ENCODE results near the gene RAI14. TPM values are rescaled to one million over a fixed set of nuclear protein-coding genes. Genes with fewer than 3 reads are reported as not detected.

The RAI14 gene
- total and polyA plus RNA-seq, 11 donors = 1.7 to 34.3 (median 10.7) TPM

DNA sequence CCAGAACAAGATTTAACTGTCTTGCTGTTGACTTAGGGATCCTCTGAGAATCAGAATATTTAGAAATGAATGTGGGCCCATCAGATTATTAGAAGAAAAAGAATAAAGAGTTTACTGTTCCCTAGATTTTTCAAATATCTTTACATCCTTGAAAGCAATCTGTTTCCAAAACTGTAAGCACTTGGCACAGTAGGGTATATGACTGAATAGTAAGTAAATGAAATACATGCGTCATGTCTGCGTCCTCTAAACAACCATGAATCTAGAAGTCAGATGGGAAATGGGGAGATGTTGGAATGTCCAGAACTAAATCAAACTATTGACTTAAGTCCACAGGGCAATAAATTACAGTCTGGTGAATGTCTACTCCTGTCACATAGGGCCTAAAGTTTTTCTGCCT lies 209.0 kb downstream of the RAI14 start:
- H3K4me3 ChIP-seq = no peak overlapping the region
- TF ChIP-seq POLR2A (IDR thresholded peaks at IDR 0.05) = no peak
- TF ChIP-seq, protein P1, sequence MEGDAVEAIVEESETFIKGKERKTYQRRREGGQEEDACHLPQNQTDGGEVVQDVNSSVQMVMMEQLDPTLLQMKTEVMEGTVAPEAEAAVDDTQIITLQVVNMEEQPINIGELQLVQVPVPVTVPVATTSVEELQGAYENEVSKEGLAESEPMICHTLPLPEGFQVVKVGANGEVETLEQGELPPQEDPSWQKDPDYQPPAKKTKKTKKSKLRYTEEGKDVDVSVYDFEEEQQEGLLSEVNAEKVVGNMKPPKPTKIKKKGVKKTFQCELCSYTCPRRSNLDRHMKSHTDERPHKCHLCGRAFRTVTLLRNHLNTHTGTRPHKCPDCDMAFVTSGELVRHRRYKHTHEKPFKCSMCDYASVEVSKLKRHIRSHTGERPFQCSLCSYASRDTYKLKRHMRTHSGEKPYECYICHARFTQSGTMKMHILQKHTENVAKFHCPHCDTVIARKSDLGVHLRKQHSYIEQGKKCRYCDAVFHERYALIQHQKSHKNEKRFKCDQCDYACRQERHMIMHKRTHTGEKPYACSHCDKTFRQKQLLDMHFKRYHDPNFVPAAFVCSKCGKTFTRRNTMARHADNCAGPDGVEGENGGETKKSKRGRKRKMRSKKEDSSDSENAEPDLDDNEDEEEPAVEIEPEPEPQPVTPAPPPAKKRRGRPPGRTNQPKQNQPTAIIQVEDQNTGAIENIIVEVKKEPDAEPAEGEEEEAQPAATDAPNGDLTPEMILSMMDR (IDR thresholded peaks at IDR 0.05) = no peak
- no peaks in the 10 kb centered on the region for H3K9me3 ChIP-seq
- ATAC-seq = no peak
- WGBS, 4 donors = 83 to 90% (median 89%) methylated on average over 2 of the region's 2 CpGs
- intact Hi-C loops (cut with DNase I) = no loop called here
- no peaks in the 10 kb centered on the region for H3K27me3 ChIP-seq
- H3K4me1 ChIP-seq = peaks cover 0 to 11% (median 0%) of the 10 kb centered on the region in 12 donors
- H3K36me3 ChIP-seq = no peaks in the 10 kb centered on the region
- DNase-seq = no peak
- no peak overlapping the region for H3K27ac ChIP-seq

DNA sequence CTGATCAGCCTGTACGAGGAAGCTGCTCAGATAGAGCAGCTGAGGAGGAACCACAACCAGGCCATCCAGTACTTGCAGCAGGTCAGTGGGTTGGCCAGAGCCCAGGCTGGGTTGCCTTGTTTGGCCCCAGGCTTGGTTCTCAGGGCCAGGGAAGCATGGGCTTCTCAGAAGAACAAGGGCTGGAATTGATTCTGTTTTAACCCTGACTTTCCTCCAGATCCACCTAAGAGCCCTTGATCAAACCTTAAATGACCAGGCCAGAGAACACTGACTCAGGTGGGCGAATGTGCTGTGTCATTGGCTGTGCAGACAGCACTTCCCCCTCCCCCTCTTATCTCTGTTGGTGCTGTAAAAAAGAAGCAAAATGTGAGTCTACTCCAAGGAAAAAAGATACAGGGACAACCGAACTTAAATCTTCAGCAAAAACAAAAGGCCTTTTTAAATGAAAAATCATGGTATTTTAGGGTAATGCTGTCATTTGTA lies 210.9 kb downstream of the RAI14 start:
- H3K4me3 ChIP-seq = no peak overlapping the region
- no peaks in the 10 kb centered on the region for H3K9me3 ChIP-seq
- H3K36me3 ChIP-seq = no peaks in the 10 kb centered on the region
- 74 to 85% (median 84%) methylated on average over 3 of the region's 3 CpGs for WGBS, 4 donors
- peaks cover 0 to 11% (median 0%) of the 10 kb centered on the region in 12 donors for H3K4me1 ChIP-seq
- DNase-seq (no peak), ATAC-seq (no peak)
- TF ChIP-seq, protein P1 (IDR thresholded peaks at IDR 0.05) = no peak
- TF ChIP-seq POLR2A (IDR thresholded peaks at IDR 0.05) = no peak
- intact Hi-C loops (cut with DNase I) = no loop called here
- no peaks in the 10 kb centered on the region for H3K27me3 ChIP-seq
- H3K27ac ChIP-seq = no peak overlapping the region

DNA sequence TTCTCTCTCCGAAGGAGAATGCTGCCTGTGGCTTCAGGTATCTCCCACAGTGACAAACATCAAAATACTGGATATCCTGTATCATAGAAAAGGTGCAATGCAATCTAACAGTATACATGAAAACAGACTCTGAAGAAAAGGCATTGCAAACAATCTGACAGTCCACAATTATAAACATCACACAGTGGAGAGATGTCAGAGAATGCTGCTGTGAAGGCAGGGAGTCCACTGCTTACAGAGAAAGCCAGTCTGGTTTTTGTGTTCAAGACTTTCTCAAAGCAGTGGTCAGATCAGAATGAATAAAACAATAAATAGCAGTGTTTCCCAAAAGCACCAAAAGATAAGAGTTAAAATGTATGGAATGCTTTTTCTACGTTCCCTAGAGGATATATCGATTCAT lies 211.5 kb downstream of the RAI14 start:
- ATAC-seq (no peak), DNase-seq (no peak)
- Histone ChIP-seq H3K4me1 (peaks cover 0 to 11% (median 0%) of the 10 kb centered on the region in 12 donors), H3K27ac (no peak overlapping the region), H3K36me3 (no peaks in the 10 kb centered on the region), H3K9me3 (no peaks in the 10 kb centered on the region), H3K4me3 (no peak overlapping the region), H3K27me3 (no peaks in the 10 kb centered on the region)
- TF ChIP-seq, protein P1 (IDR thresholded peaks at IDR 0.05) = no peak
- no peak for TF ChIP-seq POLR2A (IDR thresholded peaks at IDR 0.05)
- intact Hi-C loops (cut with DNase I) = no loop called here
- WGBS, 4 donors = 82 to 89% (median 85%) methylated on average over 3 of the region's 3 CpGs

DNA sequence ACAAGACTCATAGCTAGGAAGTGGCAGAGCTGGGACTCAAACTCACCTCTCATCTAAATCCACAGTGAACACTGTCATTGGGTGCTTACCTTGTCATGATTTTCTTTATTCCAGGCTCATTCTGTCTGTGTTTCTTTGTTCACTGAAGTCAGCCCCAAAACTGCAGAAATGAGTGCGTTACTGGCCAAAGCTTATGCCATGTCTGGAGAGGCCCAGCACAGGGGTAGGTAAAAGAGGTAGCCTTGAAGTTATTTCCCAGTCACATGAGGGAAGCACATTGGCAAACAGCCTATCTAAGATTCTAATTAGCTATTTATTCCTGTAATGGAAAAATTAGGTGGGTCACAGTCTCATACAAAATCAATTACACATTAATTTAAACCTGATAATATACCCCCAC lies 212.7 kb downstream of the RAI14 start:
- Histone ChIP-seq H3K27ac (no peak overlapping the region), H3K36me3 (no peaks in the 10 kb centered on the region), H3K4me1 (peaks cover 0 to 2% (median 0%) of the 10 kb centered on the region in 12 donors), H3K27me3 (no peaks in the 10 kb centered on the region), H3K4me3 (no peak overlapping the region), H3K9me3 (no peaks in the 10 kb centered on the region)
- ATAC-seq = no peak
- intact Hi-C loops (cut with DNase I) = no loop called here
- 85 to 100% (median 97%) methylated on average over 1 of the region's 1 CpG for WGBS, 4 donors
- TF ChIP-seq POLR2A (IDR thresholded peaks at IDR 0.05) = no peak
- TF ChIP-seq, protein P1 (IDR thresholded peaks at IDR 0.05) = no peak
- no peak for DNase-seq

Measured in heart left ventricle (tissue), 16 donors.